ENCODE results near the gene WDTC1. TPM values are rescaled to one million over a fixed set of nuclear protein-coding genes. Genes with fewer than 3 reads are reported as not detected.

Gene WDTC1
- total RNA-seq, 1 donor from 2014 or later, result 26.5 TPM

- no peaks in the 10 kb centered on the region for H3K9me3 Mint-ChIP-seq
- H3K27ac Mint-ChIP-seq (ENCODE audit: unreplicated experiment), result no peak overlapping the region
- H3K36me3 Mint-ChIP-seq (ENCODE audit: low read depth), result peaks cover 5% of the 10 kb centered on the region
- TF ChIP-seq CTCF (conservative IDR thresholded peaks at IDR 0.05), result no peak
- H3K4me3 Mint-ChIP-seq, result no peak overlapping the region
- no peaks in the 10 kb centered on the region for H3K4me1 Mint-ChIP-seq
- no peak for DNase-seq (ENCODE audit: low read depth, low spot score)
- H3K27me3 Mint-ChIP-seq (ENCODE audit: low read depth), result no peaks in the 10 kb centered on the region
Observed at GRCh38 chr1:27331426-27331825, 97.0 kb downstream of the WDTC1 start.

- no peaks in the 10 kb centered on the region for H3K27me3 Mint-ChIP-seq (ENCODE audit: low read depth)
- no peaks in the 10 kb centered on the region for H3K4me1 Mint-ChIP-seq
- H3K4me3 Mint-ChIP-seq, result no peak overlapping the region
- H3K9me3 Mint-ChIP-seq, result no peaks in the 10 kb centered on the region
- H3K27ac Mint-ChIP-seq (ENCODE audit: unreplicated experiment), result no peak overlapping the region
- TF ChIP-seq CTCF (conservative IDR thresholded peaks at IDR 0.05), result no peak
- DNase-seq (ENCODE audit: low read depth, low spot score), result no peak
- H3K36me3 Mint-ChIP-seq (ENCODE audit: low read depth), result peaks cover 5% of the 10 kb centered on the region
Observed at GRCh38 chr1:27331922-27332321, 97.5 kb downstream of the WDTC1 start.

GRCh38 chr1:27332536-27333281 is 98.3 kb downstream of the WDTC1 start:
- peak; percentile 68 for DNase-seq (ENCODE audit: low read depth, low spot score)
- H3K4me1 Mint-ChIP-seq, result no peaks in the 10 kb centered on the region
- H3K4me3 Mint-ChIP-seq, result peak overlapping the region; percentile 43
- peaks cover 5% of the 10 kb centered on the region for H3K36me3 Mint-ChIP-seq (ENCODE audit: low read depth)
- peak; percentile 77 for TF ChIP-seq CTCF (conservative IDR thresholded peaks at IDR 0.05)
- no peaks in the 10 kb centered on the region for H3K9me3 Mint-ChIP-seq
- H3K27ac Mint-ChIP-seq (ENCODE audit: unreplicated experiment), result no peak overlapping the region
- H3K27me3 Mint-ChIP-seq (ENCODE audit: low read depth), result no peaks in the 10 kb centered on the region

GRCh38 chr1:27333717-27334279 is 99.4 kb downstream of the WDTC1 start:
- H3K4me3 Mint-ChIP-seq, result no peak overlapping the region
- H3K27me3 Mint-ChIP-seq (ENCODE audit: low read depth), result no peaks in the 10 kb centered on the region
- no peak for DNase-seq (ENCODE audit: low read depth, low spot score)

More at GRCh38 chr1:27333717-27334279, 99.4 kb downstream of the WDTC1 start:
- H3K4me1 Mint-ChIP-seq, result peaks cover 5% of the 10 kb centered on the region
- H3K9me3 Mint-ChIP-seq, result no peaks in the 10 kb centered on the region
- H3K36me3 Mint-ChIP-seq (ENCODE audit: low read depth), result peaks cover 5% of the 10 kb centered on the region
- no peak overlapping the region for H3K27ac Mint-ChIP-seq (ENCODE audit: unreplicated experiment)
- no peak for TF ChIP-seq CTCF (conservative IDR thresholded peaks at IDR 0.05)

Data from neural crest cell (in vitro differentiated cells).